HepG2 (cell line): ENCODE measurements around the gene PNPLA1. TPM values are rescaled to one million over a fixed set of nuclear protein-coding genes. Genes with fewer than 3 reads are reported as not detected.
A peak's percentile ranks its signal among the peaks of the same experiment; 100 is the strongest.

Experiments used
- ARNT ChIP-seq: fragments of 450-650 bp; IDR thresholded peaks from 2 replicates; pipeline ENCODE4 v1.6.1; 2017
- CBFB ChIP-seq: sonication (generic); formaldehyde crosslinking; IDR thresholded peaks from 2 replicates; pipeline ENCODE4 v1.4.0; 2020; ENCODE audit warnings: missing genetic modification reagents
- CEBPB ChIP-seq: IDR thresholded peaks from 2 replicates; pipeline ENCODE4 v1.6.1; 2011; ENCODE audit warnings: low read depth, low read length, improper control_type of control experiment, borderline replicate concordance
- NFKB2 ChIP-seq: sonication (generic); formaldehyde crosslinking; IDR thresholded peaks from 2 replicates; pipeline ENCODE4 v1.4.0; 2020; ENCODE audit warnings: missing genetic modification reagents, borderline replicate concordance
- SAP130 ChIP-seq: IDR thresholded peaks from 2 replicates; pipeline ENCODE4 v1.6.1; 2016; ENCODE audit warnings: low read depth
- TAF15 ChIP-seq: fragments of 200-400 bp; formaldehyde crosslinking; IDR thresholded peaks from one replicate; pipeline ENCODE4 v1.6.1; 2018; ENCODE audit warnings: mild to moderate bottlenecking, low read depth, low read length; ENCODE audit not compliant: poor library complexity, severe bottlenecking
- XRCC5 ChIP-seq: fragments of 200-400 bp; formaldehyde crosslinking; optimal IDR thresholded peaks from 2 replicates; pipeline ENCODE3; 2017; ENCODE audit warnings: mild to moderate bottlenecking, low read length
- ZNF12 ChIP-seq: sonication (generic); formaldehyde crosslinking; IDR thresholded peaks from 2 replicates; pipeline ENCODE4 v1.5.0; 2020; ENCODE audit warnings: missing genetic modification reagents
- ZNF24 ChIP-seq: fragments of 450-650 bp; IDR thresholded peaks from 2 replicates; pipeline ENCODE4 v1.6.1; 2017; ENCODE audit warnings: antibody characterized with exemption, mild to moderate bottlenecking
- ZNF253 ChIP-seq: sonication (generic); formaldehyde crosslinking; IDR thresholded peaks from 2 replicates; pipeline ENCODE4 v1.8.0; 2022; ENCODE audit warnings: mild to moderate bottlenecking, missing genetic modification reagents, borderline replicate concordance
- ZNF335 ChIP-seq: sonication (generic); formaldehyde crosslinking; IDR thresholded peaks from 2 replicates; pipeline ENCODE4 v1.4.0; 2020; ENCODE audit warnings: missing genetic modification reagents
- polyA plus RNA-seq, 8 experiments: library from polyadenylated mRNA; depleted of rRNA in 3 of 8; stranded (reverse) in 7 of 8; unstranded in 1 of 8; fragments of >200 nt; fragmentation: Illumina TruSeq in 4 of 8; extraction: Trizol in 4 of 8; gene quantifications; 2 replicates each; pipeline versions ENCODE4 v1.2.1 to v1.2.3, GENCODE V29; 2011 to 2016; ENCODE audit warnings: low read depth in 4 of 8, missing spikeins in 1 of 8, mixed read lengths in 1 of 8; ENCODE audit not compliant: insufficient read depth in 1 of 8
- total RNA-seq, 5 experiments: library from RNA; depleted of rRNA; stranded (reverse); fragments of >200 nt; fragmentation: Illumina TruSeq; extraction: Trizol; gene quantifications; 2 replicates each; pipeline ENCODE4 v1.2.3, GENCODE V29; 2016; ENCODE audit warnings: low read depth in 1 of 5
- TF ChIP-seq, protein P1 (sequence below): sonication (generic); IDR thresholded peaks from 2 replicates; pipeline ENCODE4 v1.6.1; 2016; ENCODE audit warnings: low read depth, borderline replicate concordance
- TF ChIP-seq, protein P2 (sequence below): sonication (generic); formaldehyde crosslinking; IDR thresholded peaks from 2 replicates; pipeline ENCODE4 v1.8.0; 2022; ENCODE audit warnings: mild to moderate bottlenecking, missing genetic modification reagents, moderate library complexity

PNPLA1 gene
- total and polyA plus RNA-seq, 2 of the 13 experiments (the other 11 are each of a cell fraction or from before 2014, with no cell fraction given) = not detected

DNA sequence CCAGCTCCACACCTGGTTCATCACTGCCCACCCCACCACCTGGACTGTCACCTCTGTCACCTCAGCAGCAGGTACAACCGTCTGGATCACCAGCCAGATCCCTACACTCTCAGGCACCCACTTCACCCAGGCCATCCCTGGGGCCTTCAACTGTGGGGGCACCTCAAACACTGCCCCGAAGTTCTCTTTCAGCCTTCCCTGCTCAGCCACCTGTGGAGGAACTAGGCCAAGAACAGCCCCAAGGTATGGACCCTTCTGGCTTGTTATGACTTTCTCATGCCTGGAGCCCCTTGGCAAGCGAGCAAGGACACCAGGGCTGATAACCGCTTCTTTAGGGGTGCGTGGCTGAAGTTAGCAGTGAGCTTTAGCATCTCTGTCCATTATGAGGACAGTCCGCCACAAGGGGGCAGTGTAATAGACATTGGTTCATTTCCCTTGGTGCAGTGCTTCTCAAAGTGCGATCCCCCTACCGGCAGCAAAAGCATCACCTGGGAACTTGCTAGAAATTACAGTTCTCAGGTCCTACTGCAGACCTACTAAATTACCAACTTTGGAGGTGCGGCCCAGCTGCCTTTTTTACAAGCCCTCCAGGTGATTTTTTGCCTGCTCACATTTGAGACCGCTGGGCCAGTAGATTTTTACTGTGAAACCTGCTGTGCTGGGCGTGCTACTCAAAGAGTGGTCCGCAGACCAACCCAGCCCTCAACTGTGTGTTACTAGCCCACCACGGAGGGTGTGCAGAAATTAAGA lies 32.5 kb downstream of the PNPLA1 start (continued):
- TF ChIP-seq XRCC5 (peak; percentile 98), ZNF12 (CRISPR knock-in tag) (peak; percentile 15; the same call in 1 of the 2 replicates), ARNT (no peak), ZNF24 (no peak), SAP130 (CRISPR knock-in tag) (peak; percentile 53; the same call in 1 of the 2 replicates), ZNF335 (no peak), CEBPB (peak; percentile 31; the same call in 1 of the 2 replicates), CBFB (CRISPR knock-in tag) (peak; percentile 45; the same call in 1 of the 2 replicates), ZNF253 (CRISPR knock-in tag) (no peak), NFKB2 (0 out of 2 replicates have a peak, but pooled peaks have one; percentile 22), TAF15 (no peak)
- TF ChIP-seq, protein P1, sequence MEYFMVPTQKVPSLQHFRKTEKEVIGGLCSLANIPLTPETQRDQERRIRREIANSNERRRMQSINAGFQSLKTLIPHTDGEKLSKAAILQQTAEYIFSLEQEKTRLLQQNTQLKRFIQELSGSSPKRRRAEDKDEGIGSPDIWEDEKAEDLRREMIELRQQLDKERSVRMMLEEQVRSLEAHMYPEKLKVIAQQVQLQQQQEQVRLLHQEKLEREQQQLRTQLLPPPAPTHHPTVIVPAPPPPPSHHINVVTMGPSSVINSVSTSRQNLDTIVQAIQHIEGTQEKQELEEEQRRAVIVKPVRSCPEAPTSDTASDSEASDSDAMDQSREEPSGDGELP = peak; percentile 46; the same call in 1 of the 2 replicates
- TF ChIP-seq, protein P2, sequence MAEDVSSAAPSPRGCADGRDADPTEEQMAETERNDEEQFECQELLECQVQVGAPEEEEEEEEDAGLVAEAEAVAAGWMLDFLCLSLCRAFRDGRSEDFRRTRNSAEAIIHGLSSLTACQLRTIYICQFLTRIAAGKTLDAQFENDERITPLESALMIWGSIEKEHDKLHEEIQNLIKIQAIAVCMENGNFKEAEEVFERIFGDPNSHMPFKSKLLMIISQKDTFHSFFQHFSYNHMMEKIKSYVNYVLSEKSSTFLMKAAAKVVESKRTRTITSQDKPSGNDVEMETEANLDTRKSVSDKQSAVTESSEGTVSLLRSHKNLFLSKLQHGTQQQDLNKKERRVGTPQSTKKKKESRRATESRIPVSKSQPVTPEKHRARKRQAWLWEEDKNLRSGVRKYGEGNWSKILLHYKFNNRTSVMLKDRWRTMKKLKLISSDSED = no peak
